NT2/D1 (cell line): ENCODE measurements around the gene KCND3.

Source experiments
- DNase-seq: peaks from one replicate; pipeline ENCODE4 v3.0.0-alpha.2; 2011; ENCODE audit warnings: low read depth, low spot score
- H3K27me3 ChIP-seq: 2 replicates; pipeline ENCODE4 v1.6.0; 2011; ENCODE audit warnings: mild to moderate bottlenecking; ENCODE audit not compliant: insufficient read length, insufficient read depth
- H3K36me3 ChIP-seq: 2 replicates; pipeline ENCODE4 v1.6.1; 2011; ENCODE audit warnings: mild to moderate bottlenecking, low read length, mixed read lengths; ENCODE audit not compliant: insufficient read depth, insufficient read length
- H3K4me1 ChIP-seq: 2 replicates; pipeline ENCODE4 v1.5.1; 2011; ENCODE audit not compliant: insufficient read depth, insufficient read length
- H3K4me3 ChIP-seq: 2 replicates; pipeline ENCODE4 v1.5.1; 2011; ENCODE audit warnings: low read depth; ENCODE audit not compliant: insufficient read length
- H3K9ac ChIP-seq: 2 replicates; pipeline ENCODE4 v1.6.0; 2011; ENCODE audit warnings: low read depth; ENCODE audit not compliant: insufficient read length
- H3K9me3 ChIP-seq: 2 replicates; pipeline ENCODE4 v1.5.1; 2011; ENCODE audit warnings: mild to moderate bottlenecking, low read length; ENCODE audit not compliant: insufficient read depth
- SUZ12 ChIP-seq: IDR thresholded peaks from 2 replicates; pipeline ENCODE4 v1.6.1; 2011; ENCODE audit not compliant: insufficient read length, insufficient read depth; ENCODE audit errors: extremely low read depth
- YY1 ChIP-seq: IDR thresholded peaks from 2 replicates; pipeline ENCODE4 v1.6.1; 2011; ENCODE audit not compliant: insufficient read length, insufficient read depth
- ZNF274 ChIP-seq: IDR thresholded peaks from 2 replicates; pipeline ENCODE4 v1.6.1; 2011; ENCODE audit warnings: mild to moderate bottlenecking, low read depth, low read length

The KCND3 gene

GRCh38 chr1:111875640-111876039, 113.8 kb downstream of the KCND3 start:
- no peak for TF ChIP-seq ZNF274
- no peak for TF ChIP-seq SUZ12
- no peak for TF ChIP-seq YY1
- Histone ChIP-seq H3K9ac (no peak overlapping the region), H3K27me3 (no peaks in the 10 kb centered on the region), H3K4me1 (no peaks in the 10 kb centered on the region), H3K36me3 (no peaks in the 10 kb centered on the region), H3K4me3 (no peak overlapping the region), H3K9me3 (no peaks in the 10 kb centered on the region)
- DNase-seq: no peak

GRCh38 chr1:111873460-111874030, 115.9 kb downstream of the KCND3 start:
- TF ChIP-seq ZNF274 (no peak), SUZ12 (no peak), YY1 (no peak)
- DNase-seq: no peak
- Histone ChIP-seq H3K9ac (no peak overlapping the region), H3K36me3 (no peaks in the 10 kb centered on the region), H3K9me3 (no peaks in the 10 kb centered on the region), H3K27me3 (peaks cover 2% of the 10 kb centered on the region), H3K4me3 (no peak overlapping the region), H3K4me1 (no peaks in the 10 kb centered on the region)

GRCh38 chr1:111870181-111870580, 119.3 kb downstream of the KCND3 start:
- Histone ChIP-seq H3K9ac (no peak overlapping the region), H3K9me3 (no peaks in the 10 kb centered on the region), H3K4me3 (no peak overlapping the region), H3K36me3 (no peaks in the 10 kb centered on the region), H3K27me3 (peaks cover 2% of the 10 kb centered on the region), H3K4me1 (no peaks in the 10 kb centered on the region)
- no peak for DNase-seq
- TF ChIP-seq SUZ12 (no peak), YY1 (no peak), ZNF274 (no peak)

GRCh38 chr1:111867868-111868440, 121.5 kb downstream of the KCND3 start:
- Histone ChIP-seq H3K36me3 (no peaks in the 10 kb centered on the region), H3K9me3 (no peaks in the 10 kb centered on the region), H3K4me3 (no peak overlapping the region), H3K27me3 (peaks cover 2% of the 10 kb centered on the region), H3K9ac (no peak overlapping the region), H3K4me1 (no peaks in the 10 kb centered on the region)
- TF ChIP-seq SUZ12 (no peak), ZNF274 (no peak), YY1 (no peak)
- DNase-seq: no peak

- H3K4me1 ChIP-seq: peaks cover 2% of the 10 kb centered on the region
- H3K9ac ChIP-seq: no peak overlapping the region
- TF ChIP-seq ZNF274: no peak
- no peak for TF ChIP-seq SUZ12
- no peak for TF ChIP-seq YY1
- no peaks in the 10 kb centered on the region for H3K27me3 ChIP-seq
- no peaks in the 10 kb centered on the region for H3K36me3 ChIP-seq
- H3K4me3 ChIP-seq: no peak overlapping the region
- DNase-seq: no peak
- no peaks in the 10 kb centered on the region for H3K9me3 ChIP-seq
Observed at GRCh38 chr1:111864862-111865261, 124.6 kb downstream of the KCND3 start.

GRCh38 chr1:111863401-111863800, 126.1 kb downstream of the KCND3 start:
- Histone ChIP-seq H3K4me3 (no peak overlapping the region), H3K4me1 (peaks cover 2% of the 10 kb centered on the region), H3K27me3 (no peaks in the 10 kb centered on the region), H3K9me3 (no peaks in the 10 kb centered on the region), H3K36me3 (no peaks in the 10 kb centered on the region), H3K9ac (no peak overlapping the region)
- TF ChIP-seq ZNF274 (no peak), SUZ12 (no peak), YY1 (no peak)
- DNase-seq: no peak

- Histone ChIP-seq H3K4me3 (no peak overlapping the region), H3K36me3 (no peaks in the 10 kb centered on the region), H3K9ac (no peak overlapping the region), H3K9me3 (no peaks in the 10 kb centered on the region), H3K4me1 (peaks cover 2% of the 10 kb centered on the region), H3K27me3 (no peaks in the 10 kb centered on the region)
- TF ChIP-seq SUZ12 (no peak), ZNF274 (no peak), YY1 (no peak)
- DNase-seq: no peak
Observed at GRCh38 chr1:111862599-111862998, 126.9 kb downstream of the KCND3 start.
